CD8-positive, alpha-beta memory T cell (primary cell): ENCODE results near the gene TICAM2. TPM values are rescaled to one million over a fixed set of nuclear protein-coding genes. Genes with fewer than 3 reads are reported as not detected.

ENCODE experiments used
- CTCF ChIA-PET: fragments of 350-600 bp; sonication (Branson Sonifier 250); formaldehyde crosslinking; loops from one replicate; lab custom pipeline; 2021; ENCODE audit warnings: antibody characterized with exemption; lab: Charles Lee
- POLR2A ChIA-PET: fragments of 350-600 bp; sonication (Branson Sonifier 250); formaldehyde crosslinking; loops from one replicate; lab custom pipeline; 2021; ENCODE audit warnings: antibody characterized with exemption; lab: Charles Lee
- DNase-seq, 5 donors: peaks; one replicate each; pipeline versions ENCODE4 v3.0.0 to v3.0.0-alpha.2; 2020 to 2022; ENCODE audit warnings: mixed read lengths in 1 of 5
- H3K27ac ChIP-seq: one replicate; pipeline ENCODE4 v1.7.0; 2013; ENCODE audit warnings: low read depth, mild to moderate bottlenecking, low read length, moderate library complexity
- H3K27me3 ChIP-seq: 2 replicates; pipeline ENCODE4 v1.7.0; 2013; ENCODE audit warnings: low read length, mild to moderate bottlenecking; ENCODE audit not compliant: insufficient read depth, poor library complexity, severe bottlenecking
- H3K36me3 ChIP-seq: 2 replicates; pipeline ENCODE4 v1.7.0; 2013; ENCODE audit warnings: mild to moderate bottlenecking, low read length, moderate library complexity; ENCODE audit not compliant: insufficient read depth
- H3K4me1 ChIP-seq: 2 replicates; pipeline ENCODE4 v1.7.0; 2013; ENCODE audit warnings: mild to moderate bottlenecking, low read length, moderate library complexity; ENCODE audit not compliant: insufficient read depth
- H3K4me3 ChIP-seq: 2 replicates; pipeline ENCODE4 v1.7.0; 2013; ENCODE audit warnings: mild to moderate bottlenecking, low read length
- H3K9me3 ChIP-seq: 2 replicates; pipeline ENCODE4 v1.7.0; 2013; ENCODE audit warnings: mild to moderate bottlenecking, low read length
- H3K27ac Mint-ChIP-seq, 8 donors: one replicate each; pipeline ENCODE4 v1.8.0; 2020 to 2021; ENCODE audit warnings: mixed read lengths in 8 of 8, mild to moderate bottlenecking in 6 of 8, inconsistent platforms in 3 of 8, moderate library complexity in 3 of 8
- H3K27me3 Mint-ChIP-seq, 2 donors: one replicate each; pipeline ENCODE4 v1.8.0; 2020 to 2021; ENCODE audit warnings: mixed read lengths in 2 of 2, mild to moderate bottlenecking in 1 of 2, moderate library complexity in 1 of 2
- H3K36me3 Mint-ChIP-seq, 3 donors: one replicate each; pipeline ENCODE4 v1.8.0; 2020 to 2021; ENCODE audit warnings: mixed read lengths in 3 of 3, inconsistent platforms in 1 of 3, mild to moderate bottlenecking in 1 of 3
- H3K4me1 Mint-ChIP-seq, 3 donors: one replicate each; pipeline ENCODE4 v1.8.0; 2020 to 2021; ENCODE audit warnings: mixed read lengths in 3 of 3, inconsistent platforms in 1 of 3, mild to moderate bottlenecking in 1 of 3
- H3K4me3 Mint-ChIP-seq, 7 donors: one replicate each; pipeline ENCODE4 v1.8.0; 2020 to 2021; ENCODE audit warnings: mixed read lengths in 7 of 7, mild to moderate bottlenecking in 6 of 7, moderate library complexity in 4 of 7, inconsistent platforms in 2 of 7
- H3K9me3 Mint-ChIP-seq, 5 donors: one replicate each; pipeline ENCODE4 v1.8.0; 2020 to 2022; ENCODE audit warnings: mixed read lengths in 5 of 5, mild to moderate bottlenecking in 3 of 5, moderate library complexity in 2 of 5, inconsistent platforms in 1 of 5
- polyA plus RNA-seq: library from polyadenylated mRNA; unstranded; fragments of 300-500 nt; fragmentation: Illumina TruSeq; gene quantifications from one replicate; pipeline ENCODE4 v1.2.3, GENCODE V29; 2021
- total RNA-seq, 2 experiments: library from RNA; stranded (reverse); gene quantifications; one replicate each; pipeline ENCODE4 v1.2.3, GENCODE V29; 2021

TICAM2 gene
- total and polyA plus RNA-seq, 3 experiments from 2014 or later, result 0.29 to 1.4 (median 0.72) TPM

DNA sequence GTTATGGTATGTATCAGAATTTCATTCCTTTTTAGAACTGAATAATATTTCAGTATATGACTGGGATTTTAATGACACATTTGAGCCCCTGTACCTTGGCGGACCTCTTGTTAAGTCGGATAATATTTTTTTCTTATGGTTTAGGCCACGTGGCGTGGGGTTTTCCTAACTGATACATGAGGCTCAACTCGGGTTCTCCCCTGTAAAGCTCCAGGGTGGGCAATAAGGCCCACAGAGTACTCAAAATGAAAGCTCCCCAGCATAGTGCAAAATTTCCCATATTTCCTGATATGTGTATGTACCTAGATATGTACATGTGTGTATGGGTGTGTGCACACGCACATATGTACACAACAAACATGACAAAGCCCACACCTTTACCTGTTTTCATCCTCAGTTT lies 24.5 kb downstream of the TICAM2 start:
- CTCF ChIA-PET, result interaction anchor here (4.5 kb wide), 1 partner anchor 269 kb away, joined by 102 read pairs; no protein-coding TSS in a partner anchor
- DNase-seq, result no peak
- Histone ChIP-seq H3K36me3 (no peaks in the 10 kb centered on the region), H3K4me3 (no peak overlapping the region), H3K4me1 (no peaks in the 10 kb centered on the region), H3K27me3 (no peaks in the 10 kb centered on the region), H3K27ac (no peak overlapping the region), H3K9me3 (no peaks in the 10 kb centered on the region)
- Mint-ChIP-seq H3K4me3 (no peak overlapping the region), H3K27me3 (peaks cover 0 to 4% of the 10 kb centered on the region in 2 donors), H3K9me3 (no peaks in the 10 kb centered on the region), H3K36me3 (peaks cover 0 to 6% (median 0%) of the 10 kb centered on the region in 3 donors), H3K4me1 (no peaks in the 10 kb centered on the region), H3K27ac (peak overlapping the region in 1 of 8 donors; percentile 13)
- POLR2A ChIA-PET, result no interaction called here

DNA sequence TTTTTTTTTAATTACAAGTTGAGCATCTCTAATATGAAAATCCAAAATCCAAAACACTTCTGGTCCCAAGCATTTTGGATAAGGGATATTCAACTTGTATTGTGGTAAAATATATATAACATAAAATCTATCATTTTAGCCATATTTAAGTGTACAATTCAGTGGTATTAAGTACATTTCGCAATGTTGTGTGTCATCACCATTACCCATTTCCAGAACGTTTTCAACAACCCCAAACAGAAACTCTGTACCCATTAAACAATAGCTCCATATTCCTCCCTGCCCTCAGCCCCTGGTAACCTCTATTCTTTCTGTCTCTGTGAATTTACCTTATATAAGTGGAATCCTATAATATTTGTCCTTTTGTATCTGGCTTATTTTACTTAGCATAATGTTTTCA lies 24.9 kb downstream of the TICAM2 start:
- Mint-ChIP-seq H3K27ac (peak overlapping the region in 1 of 8 donors; percentile 13), H3K36me3 (peaks cover 0 to 6% (median 0%) of the 10 kb centered on the region in 3 donors), H3K4me3 (no peak overlapping the region), H3K4me1 (no peaks in the 10 kb centered on the region), H3K9me3 (no peaks in the 10 kb centered on the region), H3K27me3 (peaks cover 0 to 4% of the 10 kb centered on the region in 2 donors)
- H3K27me3 ChIP-seq, result no peaks in the 10 kb centered on the region
- CTCF ChIA-PET, result interaction anchor here (4.5 kb wide), 1 partner anchor 268 kb away, joined by 102 read pairs; no protein-coding TSS in a partner anchor
- DNase-seq, result no peak
- no peaks in the 10 kb centered on the region for H3K4me1 ChIP-seq
- no peaks in the 10 kb centered on the region for H3K9me3 ChIP-seq
- H3K4me3 ChIP-seq, result no peak overlapping the region
- H3K36me3 ChIP-seq, result no peaks in the 10 kb centered on the region
- no peak overlapping the region for H3K27ac ChIP-seq
- POLR2A ChIA-PET, result no interaction called here

DNA sequence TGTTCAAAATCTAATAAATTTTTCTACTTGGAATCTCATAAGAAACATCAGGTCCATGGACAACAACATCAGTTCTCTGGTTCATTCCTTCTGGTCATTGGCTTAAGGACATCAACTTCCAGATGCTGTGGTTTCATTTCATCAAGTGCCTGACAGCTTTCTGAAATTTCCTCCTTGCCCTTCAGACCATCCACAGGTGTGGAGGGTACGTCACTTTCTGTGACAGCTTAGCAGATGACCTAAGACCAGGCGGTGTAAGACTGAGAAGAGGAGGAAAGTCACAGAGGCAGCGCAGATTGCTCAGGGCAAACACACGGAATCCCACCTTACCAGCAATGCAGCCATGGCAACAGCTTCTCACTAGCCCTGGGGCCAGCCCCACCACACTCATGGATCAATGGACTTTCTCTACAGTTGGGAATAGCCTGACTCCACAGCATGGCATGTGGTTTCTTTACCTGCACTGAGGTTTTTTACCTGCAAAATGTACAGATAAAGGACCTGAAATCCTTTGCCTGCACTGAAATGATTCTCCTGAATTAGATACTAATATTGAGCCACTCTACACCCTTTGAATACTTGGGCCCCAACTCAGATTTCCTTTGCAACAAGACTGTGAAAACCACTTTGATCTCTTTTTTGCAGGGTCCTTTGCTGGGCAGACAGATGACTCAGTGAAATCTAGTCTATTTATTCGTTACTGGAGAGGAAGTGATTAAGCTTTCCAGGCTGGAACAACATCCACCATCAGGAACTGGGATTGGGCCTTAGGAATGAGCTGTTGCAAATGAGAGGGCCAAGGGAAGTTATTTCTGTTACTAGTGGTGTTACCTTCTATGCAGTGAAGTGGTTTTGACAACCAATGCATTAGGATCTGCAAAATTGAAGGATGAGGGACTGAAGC lies 26.9 kb downstream of the TICAM2 start:
- peaks cover 0 to 4% of the 10 kb centered on the region in 2 donors for H3K27me3 Mint-ChIP-seq
- peaks cover 0 to 3% (median 0%) of the 10 kb centered on the region in 3 donors for H3K36me3 Mint-ChIP-seq
- Histone ChIP-seq H3K4me3 (no peak overlapping the region), H3K4me1 (no peaks in the 10 kb centered on the region), H3K27me3 (no peaks in the 10 kb centered on the region), H3K36me3 (no peaks in the 10 kb centered on the region), H3K27ac (no peak overlapping the region), H3K9me3 (no peaks in the 10 kb centered on the region)
- no peaks in the 10 kb centered on the region for H3K4me1 Mint-ChIP-seq
- CTCF ChIA-PET, result interaction anchor here (0.7 to 4.5 kb wide), 26 partner anchors 9 to 1963 kb away, joined by 3 to 102 read pairs (median 4); no protein-coding TSS in a partner anchor
- no peaks in the 10 kb centered on the region for H3K9me3 Mint-ChIP-seq
- no peak overlapping the region for H3K27ac Mint-ChIP-seq
- no peak for DNase-seq
- POLR2A ChIA-PET, result interaction anchor here (0.6 to 1.1 kb wide), 2 partner anchors 31 to 223 kb away, joined by 3 to 16 read pairs; partner anchors contain the start of gene FEM1C
- no peak overlapping the region for H3K4me3 Mint-ChIP-seq

DNA sequence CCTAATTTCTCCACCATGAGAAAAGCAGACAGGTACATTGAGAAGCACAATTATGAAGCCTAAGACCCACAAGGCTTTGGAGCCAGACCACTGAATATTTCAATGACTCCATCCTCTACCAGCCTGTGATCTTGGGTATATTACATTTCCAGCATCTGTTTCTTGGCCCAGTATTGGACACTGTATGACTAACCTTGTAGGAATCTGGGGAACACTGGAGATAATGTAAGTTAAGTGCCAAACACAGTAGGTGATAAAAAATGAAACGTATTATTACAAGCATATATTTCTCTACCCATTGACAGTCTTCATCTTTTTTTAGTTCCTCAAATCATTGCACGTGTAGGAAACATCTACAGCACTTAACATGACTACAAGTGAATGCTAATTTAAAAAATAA lies 29.1 kb downstream of the TICAM2 start:
- Mint-ChIP-seq H3K36me3 (peaks cover 0 to 3% (median 0%) of the 10 kb centered on the region in 3 donors), H3K9me3 (no peaks in the 10 kb centered on the region), H3K4me3 (no peak overlapping the region), H3K27ac (no peak overlapping the region), H3K4me1 (no peaks in the 10 kb centered on the region), H3K27me3 (peaks cover 0 to 4% of the 10 kb centered on the region in 2 donors)
- H3K27ac ChIP-seq, result no peak overlapping the region
- H3K4me1 ChIP-seq, result no peaks in the 10 kb centered on the region
- no peak for DNase-seq
- no peaks in the 10 kb centered on the region for H3K9me3 ChIP-seq
- H3K4me3 ChIP-seq, result no peak overlapping the region
- ChIA-PET POLR2A (no interaction called here), CTCF (no interaction called here)
- H3K36me3 ChIP-seq, result no peaks in the 10 kb centered on the region
- H3K27me3 ChIP-seq, result no peaks in the 10 kb centered on the region

DNA sequence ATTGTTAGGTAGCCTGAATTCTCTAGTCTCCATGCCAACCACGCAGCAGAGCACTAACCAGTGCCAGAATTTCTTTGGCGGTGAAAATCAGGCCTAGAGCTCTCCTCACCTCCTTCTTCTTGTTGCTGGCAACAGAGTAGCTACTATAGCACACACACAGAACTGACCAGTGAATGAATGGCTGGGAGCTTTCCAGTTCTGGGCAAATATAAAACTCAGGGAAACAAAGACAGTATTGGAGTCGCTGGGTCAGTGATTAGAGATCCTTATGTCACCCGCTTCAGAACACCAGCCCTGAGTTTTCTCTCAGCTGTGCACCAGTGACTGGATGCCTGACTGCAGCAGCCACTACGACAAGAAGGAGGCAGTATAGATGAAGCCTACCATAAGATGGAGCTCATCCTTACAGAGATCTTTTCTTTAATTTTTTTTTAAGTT lies 30.8 kb downstream of the TICAM2 start:
- Histone ChIP-seq H3K27me3 (no peaks in the 10 kb centered on the region), H3K27ac (no peak overlapping the region), H3K36me3 (no peaks in the 10 kb centered on the region), H3K4me1 (no peaks in the 10 kb centered on the region), H3K4me3 (no peak overlapping the region), H3K9me3 (no peaks in the 10 kb centered on the region)
- Mint-ChIP-seq H3K36me3 (peaks cover 0 to 3% (median 0%) of the 10 kb centered on the region in 3 donors), H3K9me3 (no peaks in the 10 kb centered on the region), H3K27me3 (peaks cover 2 to 8% of the 10 kb centered on the region in 2 donors), H3K4me3 (no peak overlapping the region), H3K27ac (no peak overlapping the region), H3K4me1 (no peaks in the 10 kb centered on the region)
- CTCF ChIA-PET, result interaction anchor here (1.5 kb wide), 1 partner anchor 26 kb away, joined by 3 read pairs; no protein-coding TSS in a partner anchor
- POLR2A ChIA-PET, result interaction anchor here (1.0 kb wide), 1 partner anchor 270 kb away, joined by 3 read pairs; the partner anchor contains the start of gene ATG12
- no peak for DNase-seq

DNA sequence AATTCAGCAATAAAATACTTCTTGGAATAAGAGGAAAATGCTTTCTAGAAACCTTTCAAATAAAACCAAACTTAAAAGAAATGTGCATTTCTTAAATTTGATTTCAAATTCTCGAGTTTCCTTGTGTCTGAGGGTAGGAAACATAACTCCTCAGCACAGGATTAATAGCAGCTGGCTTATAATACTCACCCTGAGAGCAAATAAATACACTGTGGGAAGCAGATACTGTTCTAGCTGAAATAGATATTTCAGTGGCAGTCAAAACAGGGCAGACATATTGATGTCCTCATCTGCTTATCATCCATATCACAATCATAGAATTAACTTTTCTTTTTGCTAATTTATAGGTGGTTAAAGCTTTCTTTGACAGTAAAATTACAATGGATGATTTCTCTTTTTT lies 33.6 kb downstream of the TICAM2 start:
- peaks cover 3 to 7% of the 10 kb centered on the region in 2 donors for H3K27me3 Mint-ChIP-seq
- DNase-seq, result no peak
- H3K36me3 Mint-ChIP-seq, result peaks cover 0 to 3% (median 0%) of the 10 kb centered on the region in 3 donors
- CTCF ChIA-PET, result interaction anchor here (1.5 kb wide), 1 partner anchor 262 kb away, joined by 3 read pairs; no protein-coding TSS in a partner anchor
- H3K4me1 Mint-ChIP-seq, result no peaks in the 10 kb centered on the region
- H3K27ac ChIP-seq, result no peak overlapping the region
- POLR2A ChIA-PET, result no interaction called here
- no peak overlapping the region for H3K4me3 ChIP-seq
- H3K27ac Mint-ChIP-seq, result no peak overlapping the region
- no peak overlapping the region for H3K4me3 Mint-ChIP-seq
- H3K27me3 ChIP-seq, result no peaks in the 10 kb centered on the region
- no peaks in the 10 kb centered on the region for H3K9me3 Mint-ChIP-seq
- no peaks in the 10 kb centered on the region for H3K9me3 ChIP-seq
- H3K4me1 ChIP-seq, result no peaks in the 10 kb centered on the region
- H3K36me3 ChIP-seq, result no peaks in the 10 kb centered on the region

DNA sequence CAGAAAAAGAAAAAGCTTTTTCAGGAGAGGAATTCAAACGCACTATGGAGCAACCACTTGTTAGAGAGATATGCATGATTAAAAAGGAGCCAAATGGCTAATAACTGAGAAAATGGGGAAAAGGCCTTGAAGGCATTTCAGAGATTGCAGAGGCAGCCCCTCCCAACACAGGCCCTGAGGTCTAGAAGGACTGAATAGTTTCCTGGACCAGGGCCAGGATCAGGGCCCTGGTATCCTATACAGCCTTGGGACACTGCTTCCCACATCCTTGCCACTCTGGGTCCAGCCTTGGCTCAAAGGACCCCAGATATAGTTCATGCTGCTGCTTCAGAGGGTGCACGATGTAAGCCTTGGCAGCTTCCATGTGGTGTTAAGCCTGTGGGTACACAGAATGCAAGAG lies 37.0 kb downstream of the TICAM2 start:
- Mint-ChIP-seq H3K4me1 (no peaks in the 10 kb centered on the region), H3K27me3 (peaks cover 9 to 25% of the 10 kb centered on the region in 2 donors), H3K4me3 (no peak overlapping the region), H3K27ac (no peak overlapping the region), H3K36me3 (peaks cover 0 to 11% (median 0%) of the 10 kb centered on the region in 3 donors), H3K9me3 (peaks cover 0 to 6% (median 0%) of the 10 kb centered on the region in 5 donors)
- H3K27me3 ChIP-seq, result peaks cover 3% of the 10 kb centered on the region
- H3K4me1 ChIP-seq, result no peaks in the 10 kb centered on the region
- H3K9me3 ChIP-seq, result no peaks in the 10 kb centered on the region
- no peaks in the 10 kb centered on the region for H3K36me3 ChIP-seq
- ChIA-PET POLR2A (no interaction called here), CTCF (interaction anchor here (0.9 to 1.2 kb wide), 2 partner anchors 9 to 20 kb away, joined by 4 to 5 read pairs; no protein-coding TSS in a partner anchor)
- DNase-seq, result no peak
- H3K4me3 ChIP-seq, result no peak overlapping the region
- H3K27ac ChIP-seq, result no peak overlapping the region

DNA sequence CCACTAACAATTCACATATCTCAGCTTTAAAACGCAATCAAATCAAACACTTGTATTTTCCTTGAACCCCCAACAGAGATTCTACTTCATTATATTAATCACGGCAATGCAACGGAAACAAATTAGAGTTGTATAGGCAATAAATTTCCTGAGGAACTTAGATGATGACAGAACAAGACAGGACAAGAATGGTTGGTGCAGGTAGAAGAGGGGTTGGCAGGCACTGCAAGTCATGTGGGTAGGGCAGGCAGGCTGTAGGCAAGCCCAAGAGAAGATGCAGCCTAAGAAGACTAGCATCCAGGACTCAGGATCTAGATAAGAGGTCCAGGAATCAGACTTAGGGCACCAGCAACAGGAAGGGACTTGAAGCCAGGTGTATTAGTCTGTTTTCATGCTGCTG lies 41.1 kb downstream of the TICAM2 start:
- H3K36me3 ChIP-seq, result no peaks in the 10 kb centered on the region
- Mint-ChIP-seq H3K4me3 (no peak overlapping the region), H3K27me3 (peaks cover 9 to 28% of the 10 kb centered on the region in 2 donors), H3K4me1 (no peaks in the 10 kb centered on the region), H3K27ac (no peak overlapping the region), H3K9me3 (peaks cover 0 to 6% (median 0%) of the 10 kb centered on the region in 5 donors), H3K36me3 (peaks cover 0 to 10% (median 0%) of the 10 kb centered on the region in 3 donors)
- H3K27ac ChIP-seq, result no peak overlapping the region
- H3K4me1 ChIP-seq, result no peaks in the 10 kb centered on the region
- H3K4me3 ChIP-seq, result no peak overlapping the region
- ChIA-PET CTCF (interaction anchor here (0.9 to 1.2 kb wide), 2 partner anchors 14 to 255 kb away, joined by 3 to 5 read pairs; no protein-coding TSS in a partner anchor), POLR2A (no interaction called here)
- H3K9me3 ChIP-seq, result no peaks in the 10 kb centered on the region
- no peak for DNase-seq
- peaks cover 3% of the 10 kb centered on the region for H3K27me3 ChIP-seq
